ENCODE measurements around the gene C20orf141.

DNA sequence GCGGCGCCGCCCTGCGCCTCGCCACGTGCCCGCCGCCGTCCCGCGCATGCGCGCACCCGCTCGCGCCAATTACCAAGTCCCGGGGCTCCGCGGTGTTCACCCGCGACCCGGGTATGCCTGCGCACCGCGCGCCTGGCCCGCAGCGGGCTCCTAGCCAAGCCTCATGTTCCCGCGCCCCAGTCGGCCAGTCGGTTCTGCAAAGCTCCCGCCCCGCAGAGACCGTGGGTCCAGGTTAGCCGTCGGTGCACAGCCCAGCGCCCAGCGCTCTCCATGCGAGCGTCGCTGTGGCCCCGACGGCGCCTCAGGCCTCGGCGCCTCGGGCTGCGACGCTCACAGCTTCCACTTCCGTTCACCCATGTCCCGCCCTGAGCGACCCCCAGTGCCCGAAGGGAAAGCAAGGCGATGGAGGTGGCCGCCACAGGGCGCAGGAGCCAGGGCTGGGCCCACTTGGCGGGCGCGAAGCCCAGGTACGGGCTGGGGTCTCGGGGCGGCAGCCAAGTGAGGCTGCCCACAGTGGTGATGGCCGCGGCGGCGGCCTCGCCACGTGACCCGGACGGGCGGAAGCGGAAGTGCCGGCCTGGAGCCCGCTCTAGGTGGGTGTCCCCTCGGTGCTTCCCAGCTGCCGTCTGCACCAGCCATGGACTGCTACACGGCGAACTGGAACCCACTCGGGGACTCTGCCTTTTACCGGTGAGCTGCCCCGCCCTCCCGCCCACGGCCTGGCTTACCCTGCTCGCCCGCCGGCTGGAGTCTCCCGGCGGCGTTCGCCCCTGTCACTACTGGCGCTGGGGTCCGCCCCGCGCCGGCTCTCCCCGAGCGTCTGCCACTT, 25.6 kb downstream of the C20orf141 start, which contains the start of the genes PCED1A and VPS16:
- TF ChIP-seq, protein P1, sequence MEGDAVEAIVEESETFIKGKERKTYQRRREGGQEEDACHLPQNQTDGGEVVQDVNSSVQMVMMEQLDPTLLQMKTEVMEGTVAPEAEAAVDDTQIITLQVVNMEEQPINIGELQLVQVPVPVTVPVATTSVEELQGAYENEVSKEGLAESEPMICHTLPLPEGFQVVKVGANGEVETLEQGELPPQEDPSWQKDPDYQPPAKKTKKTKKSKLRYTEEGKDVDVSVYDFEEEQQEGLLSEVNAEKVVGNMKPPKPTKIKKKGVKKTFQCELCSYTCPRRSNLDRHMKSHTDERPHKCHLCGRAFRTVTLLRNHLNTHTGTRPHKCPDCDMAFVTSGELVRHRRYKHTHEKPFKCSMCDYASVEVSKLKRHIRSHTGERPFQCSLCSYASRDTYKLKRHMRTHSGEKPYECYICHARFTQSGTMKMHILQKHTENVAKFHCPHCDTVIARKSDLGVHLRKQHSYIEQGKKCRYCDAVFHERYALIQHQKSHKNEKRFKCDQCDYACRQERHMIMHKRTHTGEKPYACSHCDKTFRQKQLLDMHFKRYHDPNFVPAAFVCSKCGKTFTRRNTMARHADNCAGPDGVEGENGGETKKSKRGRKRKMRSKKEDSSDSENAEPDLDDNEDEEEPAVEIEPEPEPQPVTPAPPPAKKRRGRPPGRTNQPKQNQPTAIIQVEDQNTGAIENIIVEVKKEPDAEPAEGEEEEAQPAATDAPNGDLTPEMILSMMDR (conservative IDR thresholded peaks at IDR 0.05), result no peak
- TF ChIP-seq EZH2 (IDR thresholded peaks at IDR 0.05; ENCODE audit: low read depth), result no peak
